ENCODE measurements around the gene NEMP2.
"Not testable (repeated sequence)": the region's sequence is repeated elsewhere in the genome, so short reads cannot be mapped to it uniquely, and the experiment has no call there.

The NEMP2 gene

GRCh38 chr2:190501702-190502407 is 32.7 kb downstream of the NEMP2 start:
- TF ChIP-seq CTCF (conservative IDR thresholded peaks at IDR 0.05) = no peak
- no peak overlapping the region for H3K27ac ChIP-seq

- H3K27ac ChIP-seq = no peak overlapping the region
- no peak for TF ChIP-seq CTCF (conservative IDR thresholded peaks at IDR 0.05)
These were observed 33.3 kb downstream of the NEMP2 start for GRCh38 chr2:190501231-190501630.

- H3K27ac ChIP-seq = no peak overlapping the region
- TF ChIP-seq CTCF (conservative IDR thresholded peaks at IDR 0.05) = no peak
These were observed 34.4 kb downstream of the NEMP2 start for GRCh38 chr2:190500054-190500502.

- TF ChIP-seq CTCF (conservative IDR thresholded peaks at IDR 0.05) = no peak
- no peak overlapping the region for H3K27ac ChIP-seq
These were observed 35.2 kb downstream of the NEMP2 start for GRCh38 chr2:190499273-190499672.

- no peak overlapping the region for H3K27ac ChIP-seq
- TF ChIP-seq CTCF (conservative IDR thresholded peaks at IDR 0.05) = no peak
These were observed 37.1 kb downstream of the NEMP2 start for GRCh38 chr2:190497428-190497827.

- not testable (repeated sequence) for H3K27ac ChIP-seq
These were observed 39.8 kb downstream of the NEMP2 start for GRCh38 chr2:190494600-190495227.

GRCh38 chr2:190493095-190493494 is 41.4 kb downstream of the NEMP2 start:
- no peak for TF ChIP-seq CTCF (conservative IDR thresholded peaks at IDR 0.05)
- H3K27ac ChIP-seq = no peak overlapping the region

- TF ChIP-seq CTCF (conservative IDR thresholded peaks at IDR 0.05) = no peak
- H3K27ac ChIP-seq = no peak overlapping the region
These were observed 44.0 kb downstream of the NEMP2 start for GRCh38 chr2:190490502-190490901.
